ENCODE data around the gene GPR63. TPM values are rescaled to one million over a fixed set of nuclear protein-coding genes. Genes with fewer than 3 reads are reported as not detected.

GPR63 gene
- total and polyA plus RNA-seq, 2 donors from 2014 or later: 0.37 to 0.69 TPM

- Histone ChIP-seq H3K9me3 (ENCODE audit: control insufficient read depth in 2 of 3, insufficient read depth in 1 of 3, low read length in 3 of 3) (no peaks in the 10 kb centered on the region), H3K27me3 (ENCODE audit: control insufficient read depth, insufficient read depth, low read length) (no peaks in the 10 kb centered on the region), H3K9ac (ENCODE audit: low read length in 3 of 3) (no peak overlapping the region), H3K27ac (ENCODE audit: low read depth in 2 of 2, low read length in 2 of 2) (no peak overlapping the region), H3K4me3 (ENCODE audit: low read length in 3 of 3) (no peak overlapping the region), H3K4me1 (ENCODE audit: control insufficient read depth in 2 of 3, insufficient read depth in 2 of 3, low read depth in 1 of 3, low read length in 3 of 3) (no peaks in the 10 kb centered on the region), H3K36me3 (ENCODE audit: control insufficient read depth in 2 of 3, insufficient read depth in 3 of 3, low read length in 3 of 3) (no peaks in the 10 kb centered on the region)
- intact Hi-C loops (cut with DNase I): no loop called here
- no peak for FAIRE-seq
- TF ChIP-seq, protein P1, sequence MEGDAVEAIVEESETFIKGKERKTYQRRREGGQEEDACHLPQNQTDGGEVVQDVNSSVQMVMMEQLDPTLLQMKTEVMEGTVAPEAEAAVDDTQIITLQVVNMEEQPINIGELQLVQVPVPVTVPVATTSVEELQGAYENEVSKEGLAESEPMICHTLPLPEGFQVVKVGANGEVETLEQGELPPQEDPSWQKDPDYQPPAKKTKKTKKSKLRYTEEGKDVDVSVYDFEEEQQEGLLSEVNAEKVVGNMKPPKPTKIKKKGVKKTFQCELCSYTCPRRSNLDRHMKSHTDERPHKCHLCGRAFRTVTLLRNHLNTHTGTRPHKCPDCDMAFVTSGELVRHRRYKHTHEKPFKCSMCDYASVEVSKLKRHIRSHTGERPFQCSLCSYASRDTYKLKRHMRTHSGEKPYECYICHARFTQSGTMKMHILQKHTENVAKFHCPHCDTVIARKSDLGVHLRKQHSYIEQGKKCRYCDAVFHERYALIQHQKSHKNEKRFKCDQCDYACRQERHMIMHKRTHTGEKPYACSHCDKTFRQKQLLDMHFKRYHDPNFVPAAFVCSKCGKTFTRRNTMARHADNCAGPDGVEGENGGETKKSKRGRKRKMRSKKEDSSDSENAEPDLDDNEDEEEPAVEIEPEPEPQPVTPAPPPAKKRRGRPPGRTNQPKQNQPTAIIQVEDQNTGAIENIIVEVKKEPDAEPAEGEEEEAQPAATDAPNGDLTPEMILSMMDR (IDR thresholded peaks at IDR 0.05; ENCODE audit: borderline replicate concordance, extremely low read depth, insufficient read depth): no peak
- no peak for DNase-seq
These were observed 82.2 kb downstream of the GPR63 start for GRCh38 chr6:96755096-96755495.

- Histone ChIP-seq H3K9me3 (ENCODE audit: control insufficient read depth in 2 of 3, insufficient read depth in 1 of 3, low read length in 3 of 3) (no peaks in the 10 kb centered on the region), H3K4me3 (ENCODE audit: low read length in 3 of 3) (no peak overlapping the region), H3K9ac (ENCODE audit: low read length in 3 of 3) (no peak overlapping the region), H3K27ac (ENCODE audit: low read depth in 2 of 2, low read length in 2 of 2) (no peak overlapping the region), H3K4me1 (ENCODE audit: control insufficient read depth in 2 of 3, insufficient read depth in 2 of 3, low read depth in 1 of 3, low read length in 3 of 3) (no peaks in the 10 kb centered on the region), H3K27me3 (ENCODE audit: control insufficient read depth, insufficient read depth, low read length) (no peaks in the 10 kb centered on the region), H3K36me3 (ENCODE audit: control insufficient read depth in 2 of 3, insufficient read depth in 3 of 3, low read length in 3 of 3) (no peaks in the 10 kb centered on the region)
- TF ChIP-seq, protein P1 (IDR thresholded peaks at IDR 0.05; ENCODE audit: borderline replicate concordance, extremely low read depth, insufficient read depth): no peak
- DNase-seq (no peak), FAIRE-seq (no peak)
- intact Hi-C loops (cut with DNase I): no loop called here
These were observed 87.4 kb downstream of the GPR63 start for GRCh38 chr6:96749891-96750290.

Other genes starting within 250 kb of the GPR63 start
- gene NDUFAF4, start 60.4 kb upstream of the GPR63 start, total RNA-seq: 22.9 TPM
- 81.5 TPM for gene NDUFAF4, start 60.4 kb upstream of the GPR63 start, polyA plus RNA-seq (ENCODE audit: insufficient read depth, low read depth, low replicate concordance)
- gene KLHL32, start 87.3 kb upstream of the GPR63 start, total RNA-seq: 1.7 TPM
- 1.4 TPM for gene KLHL32, start 87.3 kb upstream of the GPR63 start, polyA plus RNA-seq (ENCODE audit: insufficient read depth, low read depth, low replicate concordance)